Activated CD4-positive, CD25-positive, alpha-beta regulatory T cell (primary cell): ENCODE measurements around the gene SNX32.
A peak's percentile ranks its signal among the peaks of the same experiment; 100 is the strongest.
"Not testable (repeated sequence)": the region's sequence is repeated elsewhere in the genome, so short reads cannot be mapped to it uniquely, and the experiment has no call there.

Source experiments
- DNase-seq, 4 experiments: peaks; one replicate each; lab custom pipeline; 2025; lab: John Stamatoyannopoulos, UW

SNX32 gene

DNA sequence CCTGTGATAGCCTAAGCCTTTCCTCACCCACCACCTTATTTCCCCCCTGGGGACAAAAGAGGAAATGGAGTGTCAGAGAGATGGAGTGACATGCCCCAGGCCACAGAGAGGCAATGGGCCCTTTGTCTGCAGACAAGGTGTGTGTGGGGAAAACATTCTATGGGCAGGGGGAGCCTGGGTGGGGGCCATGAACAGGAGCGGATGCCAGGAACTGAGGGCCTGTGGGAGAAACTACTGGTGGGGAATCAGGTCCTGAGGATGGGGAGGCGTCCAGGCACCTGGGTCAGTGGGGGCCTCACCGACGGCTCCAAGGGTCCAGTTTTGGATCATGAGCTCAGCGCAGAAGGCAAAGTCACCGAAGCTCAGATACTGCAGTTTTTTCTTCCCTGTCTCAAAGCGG is 51.5 kb downstream of the SNX32 start:
- no peak for DNase-seq

DNA sequence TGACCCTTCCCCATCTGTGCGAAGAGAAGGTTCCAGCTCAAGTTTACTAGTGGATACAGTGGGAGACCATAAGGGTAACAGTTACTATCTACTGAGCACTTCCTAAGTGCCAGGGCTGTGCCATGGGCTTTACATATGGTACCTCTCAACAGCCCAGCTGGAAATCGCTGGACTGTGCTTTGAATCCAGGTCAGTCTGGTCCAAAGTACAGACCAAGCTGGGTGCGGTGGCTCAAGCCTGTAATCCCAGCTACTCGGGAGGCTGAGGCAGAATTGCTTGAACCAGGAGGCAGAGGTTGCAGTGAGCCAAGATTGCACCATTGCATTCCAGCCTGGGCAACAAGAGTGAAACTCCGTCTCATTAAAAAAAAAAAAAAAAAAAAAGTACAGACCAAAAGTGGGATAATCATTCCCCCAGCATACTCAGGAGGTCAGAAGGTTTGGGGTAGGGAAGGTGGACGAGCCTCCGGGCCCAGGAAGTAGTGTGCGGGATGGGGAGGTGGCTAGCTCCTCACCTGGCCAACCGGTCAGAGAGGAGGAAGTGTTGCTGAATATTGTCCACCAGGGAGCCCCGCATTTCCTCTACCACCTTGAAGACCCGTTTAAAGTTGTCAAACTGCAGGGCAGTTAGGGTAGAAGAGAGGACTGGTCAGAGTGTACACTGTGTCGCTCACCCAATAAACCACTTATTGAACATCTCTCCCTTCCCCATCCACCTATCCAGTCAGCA is 52.2 kb downstream of the SNX32 start:
- DNase-seq: no peak

DNA sequence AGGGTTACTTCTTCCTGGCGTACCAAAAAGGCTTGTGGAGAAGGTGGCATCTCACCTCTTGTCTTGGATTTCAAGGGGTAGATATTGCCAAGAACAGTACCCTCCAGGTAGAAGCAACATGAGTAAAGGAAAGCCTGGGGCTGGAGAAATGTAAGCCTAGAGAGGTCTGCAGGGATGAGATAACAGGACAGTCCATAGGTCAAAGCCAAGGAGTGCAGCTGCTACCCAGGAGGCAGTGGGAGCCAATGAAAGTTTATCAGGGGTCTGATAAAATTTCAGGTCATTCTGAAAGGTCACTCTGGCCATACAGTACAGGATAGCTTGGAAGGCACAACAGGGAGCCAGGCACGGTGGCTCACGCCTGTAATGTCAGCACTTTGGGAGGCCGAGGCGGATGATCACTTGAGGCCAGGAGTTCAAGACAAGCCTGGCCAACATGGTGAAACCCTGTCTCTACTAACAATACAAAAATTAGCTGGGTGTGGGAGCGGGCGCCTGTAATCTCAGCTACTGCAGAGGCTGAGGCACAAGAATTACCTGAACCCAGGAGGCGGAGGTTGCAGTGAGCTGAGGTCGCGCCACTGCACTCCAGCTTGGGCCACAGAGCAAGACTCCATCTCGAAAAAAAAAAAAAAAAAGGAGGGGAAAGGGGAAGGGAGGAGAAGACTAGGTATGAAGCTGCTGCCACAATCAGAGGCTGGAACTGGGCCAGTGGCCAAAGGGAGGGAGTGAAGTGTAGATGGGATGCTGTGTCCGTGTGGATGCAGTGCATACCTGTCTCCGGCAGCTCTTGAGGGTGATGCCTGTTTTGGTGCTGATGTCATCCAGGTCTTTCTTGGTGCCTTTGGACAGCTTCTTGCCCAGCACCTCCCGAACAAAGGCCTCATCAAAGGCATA is 53.3 kb downstream of the SNX32 start:
- DNase-seq: no peak

DNA sequence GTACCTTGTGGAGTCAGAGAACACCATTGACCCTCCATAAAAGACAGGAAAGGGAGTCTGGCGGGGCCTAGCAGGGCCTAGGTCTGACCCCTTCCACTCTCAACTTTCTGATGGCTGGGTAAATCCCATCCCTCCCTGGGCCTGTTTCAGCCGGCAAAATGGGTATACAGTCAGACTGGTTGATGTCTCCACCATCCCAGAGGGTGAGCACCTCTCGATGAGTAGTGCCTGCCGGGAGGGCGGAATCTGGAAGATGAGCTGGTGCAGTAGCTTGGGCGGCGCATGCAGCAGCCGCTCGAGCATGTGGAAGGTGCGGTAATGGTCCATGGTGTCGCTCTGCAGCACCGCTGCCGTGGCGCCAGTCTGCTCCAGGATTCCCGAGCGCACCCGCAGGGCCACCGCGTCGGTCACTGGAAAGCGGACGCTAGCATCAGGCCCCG is 54.0 kb downstream of the SNX32 start:
- DNase-seq: no peak

DNA sequence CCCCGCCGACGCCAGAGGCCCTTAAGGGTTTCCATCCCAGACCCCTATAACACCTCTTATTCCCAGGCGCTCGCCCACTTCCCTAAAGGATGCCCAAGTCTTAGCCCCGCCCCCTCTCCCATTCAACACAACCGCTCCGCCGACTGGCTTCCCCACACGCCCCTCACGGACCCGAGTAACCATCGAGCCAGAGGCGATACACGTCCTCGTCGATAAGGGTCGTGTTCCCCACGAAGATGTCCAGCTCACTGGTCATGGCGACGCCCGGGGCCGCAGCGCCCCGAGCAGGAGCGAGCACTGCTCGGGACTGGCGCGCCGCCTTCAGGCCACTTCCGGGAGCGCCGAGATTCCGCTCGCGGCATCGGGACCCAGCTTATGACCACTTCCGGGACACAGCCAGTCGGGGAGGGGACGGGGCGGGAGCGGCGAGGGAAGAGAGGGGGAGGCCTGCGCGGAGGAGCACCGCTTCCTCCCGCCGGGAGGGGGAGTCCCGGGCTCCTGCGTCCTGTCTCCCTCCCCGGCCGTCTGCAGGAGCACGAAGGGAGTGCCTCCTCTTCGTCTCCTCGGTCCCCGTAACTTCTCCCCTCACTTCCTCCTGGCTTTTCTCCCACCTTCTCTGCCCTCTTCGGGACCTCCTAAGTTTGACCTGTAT is 54.5 kb downstream of the SNX32 start, which contains the start of gene FIBP:
TSS of gene FIBP (minus strand) at position 309 of the 652 bp plus-strand sequence. CDS start at position 256, 53 bp downstream.
- DNase-seq: peak; percentile 93 to 96 (median 93)

DNA sequence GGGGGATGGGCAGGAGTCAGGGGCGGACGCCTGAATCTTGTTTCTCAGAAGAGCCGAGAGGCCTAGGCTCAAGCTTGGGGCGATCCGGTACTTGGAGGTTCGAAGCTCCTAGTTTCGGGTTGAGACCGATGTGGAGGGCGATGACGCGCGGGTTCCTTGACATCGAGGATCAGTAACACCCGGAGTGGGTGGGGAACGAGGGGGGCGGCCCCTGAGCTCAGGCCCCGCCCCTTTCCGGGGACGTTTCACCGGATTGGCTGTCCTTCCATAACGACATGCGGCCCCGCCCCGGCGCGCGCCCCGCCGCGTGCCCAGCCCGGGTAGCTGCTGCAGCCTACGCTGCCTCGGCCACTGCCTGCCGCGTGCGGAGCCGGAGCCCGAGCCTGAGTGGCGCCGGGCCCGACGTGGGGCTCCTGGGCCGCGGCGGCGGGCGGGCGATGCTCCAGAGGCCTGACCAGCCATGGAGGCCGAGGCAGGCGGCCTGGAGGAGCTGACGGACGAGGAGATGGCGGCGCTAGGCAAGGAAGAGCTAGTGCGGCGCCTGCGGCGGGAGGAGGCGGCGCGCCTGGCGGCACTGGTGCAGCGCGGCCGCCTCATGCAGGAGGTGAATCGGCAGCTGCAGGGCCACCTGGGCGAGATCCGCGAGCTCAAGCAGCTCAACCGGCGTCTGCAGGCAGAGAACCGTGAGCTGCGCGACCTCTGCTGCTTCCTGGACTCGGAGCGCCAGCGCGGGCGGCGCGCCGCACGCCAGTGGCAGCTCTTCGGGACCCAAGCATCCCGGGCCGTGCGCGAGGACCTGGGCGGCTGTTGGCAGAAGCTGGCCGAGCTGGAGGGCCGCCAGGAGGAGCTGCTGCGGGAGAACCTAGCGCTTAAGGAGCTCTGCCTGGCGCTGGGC is 56.8 kb downstream of the SNX32 start, which contains the start of gene CCDC85B:
TSS of gene CCDC85B (plus strand) at position 350 of the 895 bp plus-strand sequence. CDS start at position 461, 111 bp downstream.
- peak; percentile 93 to 97 (median 95) for DNase-seq

DNA sequence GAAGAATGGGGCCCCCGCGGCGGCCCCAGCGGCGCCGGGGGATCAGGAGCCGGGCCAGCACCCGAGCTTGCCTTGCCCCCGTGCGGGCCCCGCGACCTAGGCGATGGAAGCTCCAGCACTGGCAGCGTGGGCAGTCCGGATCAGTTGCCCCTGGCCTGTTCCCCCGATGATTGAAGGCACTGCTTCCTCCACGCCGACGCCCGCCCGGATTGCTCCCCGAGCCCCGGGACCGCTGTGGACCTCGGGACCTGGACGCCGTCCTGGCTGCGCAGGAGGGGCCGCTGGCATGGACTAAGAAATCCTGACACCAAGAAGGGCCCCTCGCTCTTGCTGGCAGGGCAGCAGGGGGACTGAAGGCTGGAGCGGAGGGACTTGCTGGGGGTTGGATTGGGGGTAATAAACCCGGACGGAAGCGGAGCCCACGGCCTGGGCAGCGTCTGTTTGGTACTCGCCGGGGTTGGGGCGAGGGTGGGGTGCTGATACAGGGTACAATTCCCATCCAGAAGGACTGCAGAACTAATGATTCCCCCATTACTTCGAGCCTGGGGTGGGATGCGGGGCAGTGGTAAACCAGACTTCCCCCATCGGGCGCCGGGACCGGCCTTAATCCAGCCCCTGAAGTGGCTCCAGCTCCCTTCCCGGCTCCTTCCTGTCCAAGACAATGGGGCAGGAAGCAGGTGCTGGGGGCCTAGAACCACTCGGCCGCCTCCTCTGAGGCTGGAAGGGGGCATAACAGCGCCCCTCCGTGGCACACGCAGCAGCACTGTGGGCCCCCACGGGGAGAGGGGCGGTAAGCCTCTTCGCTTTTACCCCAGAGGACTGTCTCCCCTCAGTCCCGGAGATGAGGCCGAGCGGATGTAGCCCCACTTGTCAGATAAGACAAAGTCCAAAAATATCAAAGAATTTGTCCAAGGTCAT is 57.7 kb downstream of the SNX32 start:
- no peak for DNase-seq

DNA sequence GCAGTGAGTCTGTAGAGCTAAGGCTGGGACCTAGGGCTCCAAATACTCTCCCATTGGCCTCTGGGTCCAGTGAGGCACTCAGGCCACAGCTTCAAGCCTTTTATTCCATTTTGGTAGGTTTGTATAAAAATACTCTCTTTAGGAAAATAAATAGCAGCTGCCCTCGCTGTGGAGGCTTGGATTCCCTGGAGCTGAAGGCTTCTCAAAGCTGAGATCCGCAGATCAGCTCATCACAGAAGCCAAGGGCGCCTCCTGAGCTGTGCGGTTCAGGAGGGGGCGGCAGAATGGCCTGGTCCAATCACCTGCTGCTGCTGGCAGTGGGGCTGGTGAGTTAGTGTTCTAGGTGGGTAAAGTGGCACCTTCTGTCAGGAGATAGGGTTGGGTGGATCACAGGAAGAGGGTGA is 58.4 kb downstream of the SNX32 start:
- DNase-seq: not testable (repeated sequence)

DNA sequence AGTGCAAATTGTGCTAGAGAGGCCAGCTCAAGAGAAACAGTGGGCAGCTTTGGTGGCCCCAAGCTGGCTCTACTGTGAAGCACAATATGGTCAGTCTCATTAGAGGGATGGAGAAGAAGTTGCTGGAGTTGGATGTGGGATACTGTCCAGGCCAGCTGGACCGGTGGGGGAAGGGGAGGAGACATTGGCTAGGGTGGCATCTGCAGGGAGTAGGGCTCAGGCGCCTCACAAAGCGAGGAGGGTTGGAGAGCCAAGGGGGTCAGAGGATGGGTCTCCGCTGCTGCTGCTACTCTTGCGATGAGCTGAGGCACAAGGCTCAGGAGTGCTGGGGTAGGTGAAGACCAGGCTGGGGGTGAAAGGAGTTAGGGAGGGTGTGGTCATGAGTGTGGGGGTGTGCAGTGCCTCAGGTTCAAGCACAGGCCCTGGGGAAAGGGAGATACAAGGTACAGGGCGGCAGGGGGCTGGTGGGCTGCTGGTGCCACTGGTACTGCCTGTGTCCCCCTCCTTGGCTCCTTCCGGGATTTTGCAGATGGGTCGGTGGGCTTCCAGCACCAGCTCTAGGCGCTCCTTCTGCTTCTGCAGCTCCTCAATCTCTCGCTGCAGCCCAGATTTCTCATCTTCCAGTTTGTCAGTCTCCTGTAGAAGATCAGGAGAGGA is 59.0 kb downstream of the SNX32 start:
- DNase-seq: no peak

DNA sequence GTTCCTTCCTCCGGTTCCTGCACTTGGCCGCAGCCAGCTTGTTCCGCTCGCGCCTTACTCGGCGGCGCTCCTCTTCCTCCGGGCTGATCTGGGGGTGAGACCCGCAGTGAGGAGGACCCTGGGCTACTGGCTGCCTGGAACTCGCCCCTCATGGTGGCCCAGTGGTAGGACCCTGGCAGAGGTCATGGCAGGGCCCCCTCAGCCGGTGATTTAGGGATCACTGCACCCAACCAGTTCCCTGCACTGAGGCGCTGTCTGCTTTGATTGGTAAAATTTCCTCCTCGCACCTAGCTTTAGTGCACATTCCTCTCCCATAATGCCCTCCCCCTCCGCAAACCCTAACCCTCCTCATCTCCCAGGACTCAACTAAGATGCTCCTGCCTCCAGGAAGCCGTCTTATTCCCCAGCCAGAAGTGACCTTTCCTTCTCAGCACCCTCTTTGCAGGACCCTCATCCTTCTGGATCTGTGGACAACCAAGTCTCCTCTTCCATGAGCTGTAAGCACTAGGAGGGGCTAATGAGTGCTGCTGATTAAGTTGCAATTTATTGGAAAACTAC is 60.4 kb downstream of the SNX32 start:
- no peak for DNase-seq

DNA sequence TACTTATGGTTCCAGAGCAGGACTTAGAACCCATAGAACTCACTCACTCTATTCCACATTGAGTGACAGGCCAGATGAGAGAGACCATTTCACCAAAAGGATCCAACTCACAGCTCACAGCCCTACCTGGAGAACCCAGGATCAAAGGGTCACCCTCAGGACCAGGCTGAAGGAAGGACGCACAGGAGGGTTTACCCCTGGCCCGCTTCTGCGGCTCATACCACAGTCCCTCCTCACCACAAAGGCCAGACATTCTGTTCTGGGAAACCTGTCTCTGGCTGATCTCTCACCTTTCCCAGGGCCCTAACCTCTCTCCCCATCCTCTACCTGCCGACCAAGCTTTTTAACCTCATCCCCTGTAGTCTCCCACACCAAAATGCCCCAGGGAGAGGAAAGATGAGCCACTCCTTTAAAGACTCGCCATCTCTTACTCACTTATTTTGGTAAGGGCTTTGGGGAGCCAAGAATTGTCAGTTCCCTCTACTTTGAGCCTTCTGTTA is 61.8 kb downstream of the SNX32 start:
- DNase-seq: no peak

DNA sequence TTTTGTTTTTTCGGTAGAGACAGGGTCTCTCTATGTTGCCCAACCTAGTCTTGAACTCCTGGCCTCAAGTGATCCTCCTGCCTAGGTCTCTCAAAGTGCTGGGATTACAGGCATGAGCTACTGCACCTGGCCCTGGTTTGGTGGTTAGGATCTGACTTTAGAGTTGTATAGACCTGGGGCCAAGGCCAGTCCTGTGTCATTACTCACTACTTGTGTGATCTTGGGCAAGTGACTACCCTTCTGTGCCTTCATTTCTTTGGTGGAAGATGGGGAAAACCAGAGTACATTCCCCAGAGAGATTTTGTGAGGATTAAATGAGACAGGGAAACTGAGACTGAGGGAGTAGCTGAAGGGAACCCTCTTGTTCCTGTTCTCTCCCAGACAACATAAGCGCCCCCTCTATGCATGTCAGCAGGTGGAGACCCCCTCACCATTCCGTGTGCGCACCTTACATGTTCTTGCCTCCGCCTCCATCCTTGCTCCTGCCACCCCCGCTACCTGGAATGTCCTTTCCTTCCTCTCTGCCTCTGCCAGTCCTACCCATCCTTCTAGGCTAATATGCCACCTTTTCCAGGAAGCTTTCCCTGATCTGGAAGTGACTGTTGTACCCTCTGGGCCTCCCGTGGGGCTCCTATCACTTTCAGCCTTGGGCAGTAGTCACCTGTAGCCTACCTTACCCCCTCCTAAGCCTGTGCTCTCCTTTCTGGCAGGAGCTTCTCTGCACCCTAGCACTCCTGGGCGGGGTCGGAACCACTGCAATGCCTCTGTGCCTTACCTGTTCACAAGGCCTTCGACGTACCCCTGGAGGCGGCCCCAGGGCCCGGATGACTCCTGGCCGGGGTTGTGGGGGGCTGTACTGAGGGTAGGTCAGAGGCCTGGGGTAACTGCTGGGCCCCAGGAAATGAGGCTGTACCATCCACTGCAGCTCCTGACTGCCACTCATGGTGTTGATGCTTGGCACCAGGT is 62.6 kb downstream of the SNX32 start:
- no peak for DNase-seq

DNA sequence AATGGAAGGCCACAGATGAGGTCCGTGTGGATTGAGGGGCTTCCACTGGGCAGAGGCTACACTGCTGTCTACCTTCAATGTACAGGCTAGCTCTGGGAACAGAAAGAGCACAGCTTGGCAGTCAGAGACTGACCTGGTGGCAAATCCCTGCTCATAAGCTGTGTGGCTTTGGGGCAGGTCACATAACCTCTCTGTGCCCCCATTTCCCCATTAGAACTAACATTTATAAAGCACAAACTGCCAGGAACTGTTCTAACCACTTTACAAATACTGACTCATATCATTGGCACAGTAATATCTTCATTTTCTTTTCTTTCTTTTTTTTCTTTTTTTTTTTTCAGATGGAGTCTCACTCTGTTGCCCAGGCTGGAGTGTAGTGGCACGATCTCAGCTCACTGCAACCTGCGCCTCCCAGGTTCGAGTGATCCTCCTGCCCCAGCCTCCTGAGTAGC is 63.3 kb downstream of the SNX32 start:
- no peak for DNase-seq

DNA sequence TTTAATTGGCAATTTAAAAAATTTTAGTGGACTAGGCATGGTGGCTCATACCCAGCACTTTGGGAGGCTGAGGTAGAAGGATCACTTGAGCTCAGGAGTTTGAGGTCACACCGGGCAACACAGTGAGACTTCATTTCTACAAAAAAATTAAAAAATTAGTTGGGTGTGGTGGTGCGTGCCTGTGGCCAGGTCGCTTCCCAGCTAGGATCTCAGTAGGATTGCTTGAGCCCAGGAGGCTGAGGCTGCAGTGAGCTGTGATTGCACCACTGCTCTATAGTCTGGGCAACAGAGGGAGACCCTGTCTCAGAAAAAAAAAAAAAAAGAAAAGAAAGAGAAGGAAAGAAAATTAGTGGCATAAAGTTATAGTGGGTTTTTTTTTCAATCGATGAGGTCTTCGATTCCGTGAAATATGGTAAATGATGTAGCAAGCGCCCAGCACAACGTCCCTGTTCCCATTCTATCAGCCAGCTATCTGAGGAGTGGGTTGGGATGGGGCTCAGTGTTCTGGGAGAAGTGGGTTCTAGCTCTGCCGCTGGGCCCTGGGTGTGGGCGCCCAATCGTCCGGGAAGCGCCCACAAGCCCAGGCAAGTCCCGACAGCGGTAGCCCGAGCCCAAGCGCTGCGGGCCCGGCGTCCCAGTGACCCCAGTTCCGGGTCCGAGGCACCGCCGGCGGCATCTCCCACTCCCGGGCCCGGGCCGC is 65.0 kb downstream of the SNX32 start:
- DNase-seq: no peak

DNA sequence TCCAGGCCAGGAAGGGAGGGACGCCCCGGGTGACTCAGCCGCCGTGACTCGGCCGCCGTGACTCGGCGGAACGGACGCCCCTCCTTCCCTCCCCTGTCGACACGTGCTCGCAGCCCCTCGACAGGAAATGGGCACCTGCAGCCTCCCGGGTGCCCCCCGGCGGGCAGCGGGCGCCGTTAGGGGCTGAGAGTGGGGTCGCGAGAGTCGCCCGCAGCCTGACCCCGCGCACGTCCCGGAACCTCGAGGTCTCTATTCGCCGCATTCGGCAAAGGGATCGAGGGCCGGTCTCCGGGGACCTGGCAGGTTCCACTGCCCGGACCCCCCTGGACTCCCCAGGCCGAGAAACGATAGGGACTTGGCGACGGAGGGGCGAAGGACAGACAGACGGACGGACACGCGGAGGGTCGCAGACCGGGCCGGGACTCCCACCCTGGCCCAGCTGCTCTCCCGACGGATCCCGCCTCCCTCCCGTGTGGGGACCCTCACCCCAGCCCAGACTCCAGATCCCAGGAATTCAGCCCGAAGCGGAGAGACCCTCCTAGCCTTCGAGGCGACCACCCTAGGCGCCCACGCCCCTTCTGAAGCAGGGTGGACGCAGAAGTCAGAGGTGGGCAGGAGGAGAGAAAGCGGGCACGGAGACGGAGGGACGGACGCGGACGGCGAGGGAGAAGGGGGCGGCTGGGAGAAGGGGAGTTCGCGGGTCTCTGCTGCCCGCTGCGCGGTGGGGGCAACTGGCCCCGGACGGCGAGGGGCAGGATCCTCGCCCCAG is 65.8 kb downstream of the SNX32 start:
- peak in 2 of 4 experiments; percentile 54 to 63 for DNase-seq

DNA sequence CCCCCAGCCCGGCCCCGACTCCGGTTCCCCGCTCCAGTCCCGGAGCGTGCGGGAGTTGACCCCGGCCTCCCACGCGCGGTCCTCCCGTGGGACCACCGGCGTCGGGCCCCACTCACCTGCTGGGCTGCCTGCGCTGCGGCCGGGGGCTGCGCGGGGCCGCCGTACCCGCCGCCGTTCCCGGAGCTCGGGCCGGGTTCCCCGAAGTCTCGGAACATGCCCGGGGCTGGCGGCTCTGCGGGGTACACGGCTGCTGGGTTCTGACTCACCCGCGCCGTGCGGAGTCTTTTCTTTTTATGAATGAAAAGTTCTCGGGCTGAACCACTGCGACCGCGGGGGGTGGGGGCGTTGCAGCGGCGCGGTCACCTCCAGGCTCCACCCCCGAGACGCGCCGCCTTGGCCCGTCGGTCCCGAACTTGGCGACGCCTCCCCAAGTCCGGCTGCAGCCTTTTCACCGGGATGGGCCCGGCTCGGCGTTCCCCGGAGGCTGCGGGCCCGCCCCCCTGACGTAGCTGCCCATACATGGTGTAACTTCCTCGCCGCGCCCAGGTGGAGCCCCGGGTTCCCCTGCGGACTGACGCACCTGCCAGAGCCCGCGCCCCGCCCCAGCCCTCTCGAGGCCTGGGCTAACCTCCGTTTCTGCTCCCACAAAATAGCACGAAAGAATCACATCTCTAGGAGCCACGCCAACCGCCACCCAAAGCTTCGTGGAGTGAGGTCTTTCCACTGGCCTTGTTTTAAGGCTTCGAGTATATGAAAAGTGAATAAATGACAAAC is 66.5 kb downstream of the SNX32 start, which contains the start of gene FOSL1:
TSS of gene FOSL1 (minus strand) at position 264 of the 774 bp plus-strand sequence. CDS start at position 215, 49 bp downstream.
- DNase-seq: peak; percentile 84 to 100 (median 86)
